ENCODE data around the gene CDC42BPG.
"Not testable (repeated sequence)": the region's sequence is repeated elsewhere in the genome, so short reads cannot be mapped to it uniquely, and the experiment has no call there.

CDC42BPG gene

DNA sequence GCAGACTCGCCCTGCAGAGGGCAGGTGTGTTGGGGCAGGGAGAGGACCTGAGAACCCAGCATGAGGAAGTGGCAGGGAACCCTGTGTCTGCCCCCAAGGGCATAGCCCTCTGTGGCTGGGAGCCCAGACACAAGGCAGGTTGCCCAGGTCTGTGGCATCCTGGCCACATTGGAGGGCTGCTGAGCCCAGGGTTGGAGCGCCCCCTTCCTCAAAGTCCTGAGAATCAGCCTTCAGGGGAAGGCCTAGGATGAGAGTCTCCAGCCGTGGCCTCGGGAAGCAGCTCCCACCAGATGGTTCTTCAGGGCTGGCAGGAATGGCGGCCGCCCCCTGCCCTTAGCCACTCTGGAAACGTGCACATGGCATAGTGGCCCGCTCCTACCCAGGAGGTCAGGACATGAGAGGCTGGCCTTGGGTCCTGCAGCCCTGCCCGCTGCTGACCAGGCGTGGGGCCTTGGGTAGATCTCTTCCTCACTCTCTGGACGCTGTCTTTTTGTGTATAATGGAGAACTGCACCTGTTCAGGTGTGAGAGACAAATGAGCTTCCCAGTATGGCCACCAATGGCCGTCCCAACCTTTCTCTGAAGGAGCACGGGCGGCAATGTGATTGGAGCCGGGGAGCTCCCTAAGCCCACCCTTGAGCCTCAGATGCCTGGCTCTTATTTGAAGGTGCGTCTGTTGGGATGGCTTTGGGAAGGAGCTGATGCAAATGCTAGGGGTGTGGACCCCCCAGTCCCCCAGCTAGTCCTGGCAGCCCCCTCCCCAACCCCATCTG, 4.6 kb upstream of the CDC42BPG start:
- no peak for DNase-seq

DNA sequence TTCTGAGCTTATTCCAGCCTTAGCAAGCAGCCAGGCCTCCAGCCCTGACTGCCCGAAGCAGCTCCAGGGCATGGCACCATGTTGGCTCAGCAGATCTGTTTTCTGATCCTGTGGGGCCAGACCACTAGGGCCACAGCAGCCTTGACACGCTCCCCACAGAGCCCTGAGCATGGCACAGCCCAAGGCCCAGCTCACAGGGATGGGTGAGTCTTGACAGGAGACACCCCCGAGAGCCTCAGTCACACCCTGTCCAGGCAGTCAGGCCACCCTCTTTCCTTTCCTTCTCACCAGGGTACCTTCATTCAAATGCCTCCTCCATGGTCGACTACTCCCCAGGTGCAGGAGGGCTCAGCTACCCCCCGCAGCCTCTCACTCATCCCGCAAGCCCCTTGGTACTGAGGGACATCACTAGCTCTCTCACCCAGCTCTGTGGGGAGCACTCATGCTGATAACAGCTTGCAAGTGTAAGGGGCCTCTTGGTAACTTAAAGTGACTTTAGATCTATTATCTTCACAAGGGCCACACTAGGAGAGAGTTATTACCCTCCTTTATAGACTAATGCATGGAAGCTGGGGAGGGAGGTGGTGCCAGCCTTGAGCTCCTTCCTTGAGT, 3.9 kb upstream of the CDC42BPG start:
- DNase-seq = no peak

- peak; percentile 99 for DNase-seq
Measured at GRCh38 chr11:64846998-64847666, 2.7 kb upstream of the CDC42BPG start.

- DNase-seq = not testable (repeated sequence)
Measured at GRCh38 chr11:64845776-64846129, 1.3 kb upstream of the CDC42BPG start.

- DNase-seq = no peak
Measured at GRCh38 chr11:64845129-64845775, 799 bp upstream of the CDC42BPG start.

- no peak for DNase-seq
Measured at GRCh38 chr11:64843686-64844329, 645 bp downstream of the CDC42BPG start.

- DNase-seq = peak; percentile 98
Measured at GRCh38 chr11:64842851-64843685, 1.4 kb downstream of the CDC42BPG start.

GRCh38 chr11:64842366-64842759, 2.1 kb downstream of the CDC42BPG start:
- DNase-seq = no peak

GRCh38 chr11:64841592-64842365, 2.7 kb downstream of the CDC42BPG start:
- DNase-seq = no peak

DNA sequence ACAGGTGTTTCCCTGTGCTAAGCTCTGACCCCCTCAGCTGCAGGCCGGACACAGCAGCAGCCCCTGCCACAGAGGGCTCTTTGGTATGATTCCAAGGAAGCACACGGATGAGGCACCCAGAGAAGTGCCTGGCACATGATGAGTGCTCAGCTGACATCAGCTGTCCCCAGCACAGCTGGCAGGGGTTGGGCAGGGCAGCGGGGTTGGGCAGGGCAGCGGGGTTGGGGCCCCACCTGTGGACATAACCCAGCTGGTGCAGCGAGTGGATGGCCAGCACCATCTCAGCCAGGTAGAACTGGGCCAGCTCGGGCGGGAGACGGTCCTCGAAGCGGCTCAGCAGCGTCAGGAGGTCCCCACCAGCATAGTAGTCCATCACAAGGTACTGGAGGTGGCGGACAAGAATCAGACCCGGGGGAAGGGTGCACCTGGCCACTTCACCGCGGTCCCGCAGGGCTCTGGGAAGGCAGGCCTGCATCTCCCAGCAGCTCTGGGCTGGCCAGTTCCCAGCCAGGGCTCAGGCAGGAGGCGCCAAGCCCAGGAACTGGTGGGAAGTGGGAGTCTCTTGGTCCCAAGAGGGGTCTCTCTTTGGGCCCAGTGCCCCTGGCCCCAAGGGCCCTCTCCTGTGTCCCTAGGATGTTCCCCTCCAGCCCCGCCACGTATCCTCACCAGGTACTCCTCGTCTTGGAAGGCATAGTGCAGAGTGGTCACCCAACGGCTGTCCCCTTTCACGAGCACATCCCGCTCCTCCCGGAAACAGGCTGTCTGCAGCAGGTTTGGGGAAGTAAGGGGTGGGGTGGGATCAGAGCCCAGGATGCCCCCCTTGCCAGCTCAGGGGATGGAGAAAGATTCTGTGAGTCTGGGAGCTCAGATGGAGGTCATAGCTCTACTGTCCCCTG, 4.3 kb downstream of the CDC42BPG start:
- no peak for DNase-seq

GRCh38 chr11:64839335-64839734, 5.1 kb downstream of the CDC42BPG start:
- no peak for DNase-seq

DNA sequence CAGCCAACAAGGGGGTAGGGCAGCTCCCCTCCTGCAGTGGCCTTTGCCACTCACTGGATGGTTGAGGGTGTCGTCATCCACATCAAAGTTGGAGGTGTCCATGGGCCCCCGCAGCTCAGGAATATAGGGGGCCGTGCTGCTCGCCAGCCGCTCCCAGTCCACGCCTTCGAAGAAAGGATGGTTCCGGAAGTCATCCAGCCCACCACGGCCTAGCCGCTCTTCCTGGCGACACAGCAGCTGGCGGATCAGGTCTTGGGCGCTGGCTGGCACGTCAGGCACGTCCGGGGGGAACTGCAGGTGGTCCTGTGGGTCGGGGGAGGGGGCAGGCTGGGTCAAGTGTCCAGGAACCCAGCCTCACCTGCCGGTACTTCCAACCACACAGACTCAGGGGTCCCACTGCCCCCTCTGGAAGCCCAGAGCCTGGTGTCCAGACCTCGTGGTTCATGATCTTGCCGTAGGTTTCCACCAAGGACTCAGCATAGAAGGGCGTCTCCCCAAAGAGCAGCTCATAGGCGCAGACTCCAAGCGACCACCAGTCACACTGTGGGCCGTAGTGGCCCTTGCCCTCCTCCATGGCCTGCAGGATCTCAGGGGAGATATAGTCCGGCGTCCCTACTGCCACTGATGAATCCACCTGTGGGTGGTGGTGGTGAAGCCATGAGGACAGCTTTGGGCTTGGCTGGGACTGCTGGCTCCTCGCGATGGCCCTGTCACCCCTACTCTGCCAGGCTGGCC, 5.7 kb downstream of the CDC42BPG start:
- no peak for DNase-seq

GRCh38 chr11:64837887-64838351, 6.5 kb downstream of the CDC42BPG start:
- DNase-seq = no peak

GRCh38 chr11:64836448-64837072, 7.9 kb downstream of the CDC42BPG start:
- no peak for DNase-seq

GRCh38 chr11:64835616-64836447, 8.6 kb downstream of the CDC42BPG start:
- no peak for DNase-seq

GRCh38 chr11:64834723-64835615, 9.5 kb downstream of the CDC42BPG start:
- peak; percentile 96 for DNase-seq

Measured in 8988T (cell line).